Measurements from ENCODE around the gene FAM3C.
"Not testable (repeated sequence)": the region's sequence is repeated elsewhere in the genome, so short reads cannot be mapped to it uniquely, and the experiment has no call there.

Gene FAM3C

DNA sequence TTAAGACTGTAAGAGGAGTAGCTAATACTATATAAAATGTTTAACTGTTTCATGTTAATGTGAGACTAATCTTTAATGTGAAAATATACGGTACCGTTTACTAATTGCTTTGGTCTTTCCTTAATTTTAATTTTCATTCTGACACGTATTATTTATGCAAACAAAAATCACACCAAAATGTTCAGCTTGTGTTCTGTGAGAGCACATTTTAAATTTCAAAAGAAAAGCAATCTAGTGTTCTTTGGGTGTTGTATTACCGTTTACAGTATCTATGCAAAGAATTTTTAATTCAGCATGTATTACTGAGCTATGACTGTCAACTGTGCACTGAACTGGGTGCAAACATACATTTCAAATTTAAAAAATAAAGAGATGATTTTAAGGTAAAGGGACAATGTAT lies 65.1 kb downstream of the FAM3C start:
- DNase-seq (ENCODE audit: low read depth in 2 of 2) = no peak

GRCh38 chr7:121330053-121330833 lies 65.9 kb downstream of the FAM3C start:
- no peak for DNase-seq (ENCODE audit: low read depth in 2 of 2)

DNA sequence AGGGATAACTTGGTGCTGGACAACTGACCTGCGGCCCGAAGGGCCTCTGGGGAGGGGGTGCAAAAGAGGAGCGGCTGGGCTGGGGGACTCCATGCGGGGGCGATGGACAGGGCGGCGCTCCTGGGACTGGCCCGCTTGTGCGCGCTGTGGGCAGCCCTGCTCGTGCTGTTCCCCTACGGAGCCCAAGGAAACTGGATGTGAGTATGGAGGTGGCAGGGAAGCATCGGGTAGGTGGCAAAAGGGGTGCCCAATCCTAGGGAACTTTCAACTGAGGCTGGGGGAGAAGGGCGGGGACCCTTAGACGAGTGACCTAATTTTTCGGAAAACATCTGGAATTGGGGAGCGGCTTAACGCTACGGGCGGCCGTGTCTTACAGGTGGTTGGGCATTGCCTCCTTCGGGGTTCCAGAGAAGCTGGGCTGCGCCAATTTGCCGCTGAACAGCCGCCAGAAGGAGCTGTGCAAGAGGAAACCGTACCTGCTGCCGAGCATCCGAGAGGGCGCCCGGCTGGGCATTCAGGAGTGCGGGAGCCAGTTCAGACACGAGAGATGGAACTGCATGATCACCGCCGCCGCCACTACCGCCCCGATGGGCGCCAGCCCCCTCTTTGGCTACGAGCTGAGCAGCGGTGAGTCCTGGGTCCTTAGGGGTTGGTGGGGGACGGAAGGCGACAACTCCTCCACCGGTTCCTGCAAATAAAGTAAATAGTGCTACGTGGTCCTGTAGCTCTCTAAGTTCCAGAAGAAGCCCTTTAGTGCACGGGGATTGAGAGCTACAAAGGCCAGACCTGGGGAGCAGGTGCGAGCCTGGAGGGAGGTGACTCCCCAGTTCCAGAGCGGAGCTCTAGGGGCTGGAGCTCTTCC lies 66.7 kb downstream of the FAM3C start:
- DNase-seq (ENCODE audit: low read depth in 2 of 2) = peak; percentile 7 to 16

GRCh38 chr7:121328508-121329190 lies 67.5 kb downstream of the FAM3C start, which contains the start of gene WNT16:
WNT16 (plus strand) TSS chr7:121329000; CDS start chr7:121329293, 293 bp downstream.
- no peak for DNase-seq (ENCODE audit: low read depth in 2 of 2)

GRCh38 chr7:121327671-121328070 lies 68.4 kb downstream of the FAM3C start:
- DNase-seq (ENCODE audit: low read depth in 2 of 2) = no peak

DNA sequence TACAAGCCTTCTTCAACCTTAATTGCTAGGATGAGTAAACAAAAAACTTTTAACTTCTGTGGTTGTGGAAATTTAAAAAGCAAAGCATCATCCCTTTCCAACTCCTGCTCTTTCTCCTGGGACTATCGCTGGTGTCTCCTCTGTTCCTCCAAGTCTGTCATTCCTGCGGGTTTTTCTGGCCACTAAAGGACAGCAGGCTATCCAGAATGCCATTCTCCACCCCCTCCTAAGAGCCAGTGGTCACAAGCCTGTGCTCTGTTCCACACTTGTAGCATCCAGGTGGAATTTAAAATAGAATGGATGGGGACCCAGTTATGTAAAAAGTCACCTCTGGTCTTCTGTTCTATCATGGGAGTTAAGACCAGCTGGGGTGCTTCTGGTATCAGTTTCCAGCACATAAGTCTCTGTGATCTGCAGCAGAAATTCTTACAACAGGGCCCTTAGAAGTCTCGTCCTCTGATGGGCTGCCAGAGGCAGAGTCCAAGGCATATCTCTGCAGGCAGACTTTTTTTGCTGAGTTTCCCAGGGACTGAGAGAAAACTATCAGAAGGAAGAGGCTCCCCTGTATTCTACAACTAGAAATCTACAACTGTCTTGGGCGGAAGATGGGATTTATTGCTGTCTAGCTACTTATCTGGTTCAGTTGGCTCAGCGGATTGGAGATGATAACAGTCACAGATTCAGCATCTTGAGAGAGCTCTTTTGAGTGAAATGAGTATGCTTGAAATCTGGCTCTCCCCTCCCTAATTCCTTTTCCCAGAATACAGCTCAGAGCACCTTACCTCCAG lies 72.4 kb downstream of the FAM3C start:
- DNase-seq (ENCODE audit: low read depth in 2 of 2) = no peak

DNA sequence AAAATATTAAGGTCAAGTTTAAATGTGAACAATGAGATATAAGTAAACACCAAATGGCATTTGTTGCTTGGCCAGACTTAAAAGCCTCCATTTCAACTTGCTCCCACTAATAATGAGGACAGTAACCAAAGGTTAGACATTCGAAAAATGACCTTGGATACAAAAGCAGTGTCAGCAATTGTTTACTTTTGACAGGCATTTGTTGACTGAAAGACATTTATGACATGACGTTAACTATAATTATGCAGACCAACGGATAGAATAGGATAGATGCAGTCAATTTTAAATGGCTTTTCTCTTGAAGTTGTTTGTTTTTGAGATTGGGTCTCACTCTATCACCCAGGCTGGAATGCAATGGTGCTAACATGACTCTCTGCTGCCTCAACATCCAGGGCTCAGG lies 73.6 kb downstream of the FAM3C start:
- DNase-seq (ENCODE audit: low read depth in 2 of 2) = no peak

DNA sequence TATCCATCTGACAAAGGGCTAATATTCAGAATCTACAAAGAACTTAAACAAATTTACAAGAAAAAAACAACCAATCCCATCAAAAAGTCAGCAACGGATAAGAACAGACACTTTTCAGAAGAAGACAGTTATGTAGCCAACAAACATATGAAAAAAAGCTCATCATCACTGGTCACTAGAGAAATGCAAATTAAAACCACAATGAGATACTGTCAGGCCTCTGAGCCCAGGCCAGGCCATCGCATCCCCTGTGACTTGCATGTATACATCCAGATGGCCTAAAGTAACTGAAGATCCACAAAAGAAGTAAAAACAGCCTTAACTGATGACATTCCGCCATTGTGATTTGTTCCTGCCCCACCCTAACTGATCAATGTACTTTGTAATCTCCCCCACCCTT lies 80.9 kb downstream of the FAM3C start:
- DNase-seq (ENCODE audit: low read depth in 2 of 2) = not testable (repeated sequence)

DNA sequence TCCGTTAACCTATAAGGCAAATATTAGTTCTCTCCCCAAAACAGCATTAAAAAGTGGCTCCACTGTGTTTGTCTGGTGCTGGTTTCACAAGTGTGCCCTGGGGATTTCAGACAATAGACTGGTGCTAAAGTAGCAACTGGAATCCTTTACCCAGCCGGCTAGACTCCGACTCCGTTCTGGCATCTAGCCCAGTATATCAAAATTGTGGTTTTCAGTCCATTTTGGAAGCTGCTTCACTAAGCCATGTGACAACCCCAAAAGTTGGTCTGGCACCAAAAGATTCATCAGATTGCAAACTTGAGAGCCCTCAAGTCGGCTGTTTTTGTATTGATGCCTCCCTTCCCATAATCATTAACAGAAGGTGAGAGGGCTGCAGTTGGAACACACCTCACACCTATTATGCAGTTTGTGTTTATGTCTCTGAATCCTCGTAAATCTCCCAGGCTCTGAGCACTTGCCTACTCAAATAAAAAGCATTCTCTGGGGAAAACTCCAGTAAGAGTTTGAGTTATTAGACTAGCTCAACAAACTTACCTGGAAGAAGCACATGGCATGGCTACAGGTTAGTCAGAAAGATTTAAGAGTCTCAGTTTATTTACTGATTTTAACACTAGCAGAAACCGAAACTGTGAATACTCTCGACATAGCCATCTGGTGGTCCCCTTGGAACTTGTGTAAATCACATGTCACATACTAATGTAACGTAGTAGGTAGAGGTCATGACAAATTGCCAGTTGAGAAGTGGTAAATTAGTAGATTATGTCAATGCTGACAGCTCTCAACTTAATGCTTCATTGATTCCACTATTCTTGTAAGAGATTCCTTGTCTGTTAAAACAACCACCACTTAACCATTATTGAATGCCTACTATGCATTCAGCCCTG lies 82.1 kb downstream of the FAM3C start:
- DNase-seq (ENCODE audit: low read depth in 2 of 2) = no peak

DNA sequence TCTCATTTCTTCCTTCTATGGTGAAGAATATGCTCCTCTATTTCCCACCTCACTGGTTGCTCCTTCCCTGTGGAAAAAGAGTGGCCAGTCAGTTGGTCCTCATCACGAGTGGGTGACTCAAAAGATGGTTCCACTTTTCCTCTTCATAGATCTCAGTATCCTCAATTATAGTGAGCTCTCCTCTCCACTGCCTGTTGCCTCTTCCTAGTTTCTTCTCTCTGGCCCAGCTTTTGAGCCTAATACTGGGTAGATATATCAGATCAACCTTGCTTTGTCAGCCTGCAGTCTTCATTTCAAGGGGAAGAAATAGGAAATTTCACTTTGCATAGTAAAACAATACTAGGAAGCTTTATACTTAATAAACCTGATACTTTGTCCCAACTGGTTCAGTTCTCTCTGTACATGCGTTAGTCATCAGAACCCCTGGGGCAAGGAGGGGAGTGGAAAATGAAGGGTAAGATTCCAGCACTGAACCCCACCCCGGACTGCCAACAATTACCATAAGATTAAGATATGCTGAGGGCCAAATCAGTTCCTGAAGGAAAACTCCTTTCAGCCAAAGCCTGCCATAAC lies 82.8 kb downstream of the FAM3C start:
- no peak for DNase-seq (ENCODE audit: low read depth in 2 of 2)

DNA sequence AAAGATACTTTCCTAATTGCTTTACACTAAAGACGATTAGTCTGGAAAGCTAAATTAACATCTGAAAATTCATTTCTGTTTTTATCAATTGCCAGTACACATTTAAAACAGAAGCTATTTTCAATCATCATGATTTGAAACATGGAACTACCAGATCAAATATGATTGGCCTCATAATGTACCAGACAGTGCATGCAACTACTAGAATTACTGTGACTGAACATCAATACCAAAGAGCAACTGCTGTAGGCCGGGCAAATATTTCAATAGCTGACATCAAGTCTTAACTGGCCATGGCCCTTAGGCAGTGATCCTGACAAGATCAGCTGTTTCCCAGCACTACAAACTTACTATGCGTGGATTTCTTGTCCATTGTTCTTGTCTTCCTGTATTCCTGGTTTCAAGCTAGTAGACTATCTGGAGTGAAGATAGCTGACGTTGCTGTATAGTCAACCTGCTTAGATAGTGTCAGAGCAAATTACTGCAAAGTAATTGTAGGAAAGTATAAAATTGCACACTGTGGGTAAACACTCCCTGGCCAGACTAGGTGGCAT lies 89.0 kb downstream of the FAM3C start:
- no peak for DNase-seq (ENCODE audit: low read depth in 2 of 2)

- DNase-seq (ENCODE audit: low read depth in 2 of 2) = no peak
Measured at GRCh38 chr7:121306565-121306964, 89.5 kb downstream of the FAM3C start.

GRCh38 chr7:121305109-121305508 lies 91.0 kb downstream of the FAM3C start:
- DNase-seq (ENCODE audit: low read depth in 2 of 2) = no peak

DNA sequence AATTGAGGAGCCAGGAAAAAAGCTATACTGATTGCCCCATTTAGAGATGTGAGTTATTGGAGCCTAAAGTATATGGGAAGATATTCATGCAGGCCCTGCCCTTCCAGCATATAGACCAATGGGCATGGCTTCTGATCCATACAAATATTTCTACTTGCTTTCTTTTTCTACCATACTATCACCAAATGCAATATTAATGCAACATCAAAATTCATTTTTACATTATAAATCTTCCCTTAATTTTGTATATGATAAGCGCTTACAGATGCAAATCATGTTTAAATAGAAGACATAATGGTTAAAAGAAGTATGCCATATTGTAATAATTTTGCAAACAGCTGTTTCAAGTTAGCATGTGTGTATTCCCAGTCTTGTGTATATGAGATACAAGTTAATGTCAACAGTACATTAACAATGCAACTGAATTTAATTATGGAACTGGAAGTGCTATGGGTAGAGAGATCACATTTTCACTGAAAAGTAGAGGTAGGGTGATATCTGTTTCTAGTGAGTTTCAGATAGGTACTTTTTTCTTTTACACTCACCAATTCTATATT lies 91.9 kb downstream of the FAM3C start:
- no peak for DNase-seq (ENCODE audit: low read depth in 2 of 2)

- no peak for DNase-seq (ENCODE audit: low read depth in 2 of 2)
Measured at GRCh38 chr7:121303422-121304101, 92.5 kb downstream of the FAM3C start.

DNA sequence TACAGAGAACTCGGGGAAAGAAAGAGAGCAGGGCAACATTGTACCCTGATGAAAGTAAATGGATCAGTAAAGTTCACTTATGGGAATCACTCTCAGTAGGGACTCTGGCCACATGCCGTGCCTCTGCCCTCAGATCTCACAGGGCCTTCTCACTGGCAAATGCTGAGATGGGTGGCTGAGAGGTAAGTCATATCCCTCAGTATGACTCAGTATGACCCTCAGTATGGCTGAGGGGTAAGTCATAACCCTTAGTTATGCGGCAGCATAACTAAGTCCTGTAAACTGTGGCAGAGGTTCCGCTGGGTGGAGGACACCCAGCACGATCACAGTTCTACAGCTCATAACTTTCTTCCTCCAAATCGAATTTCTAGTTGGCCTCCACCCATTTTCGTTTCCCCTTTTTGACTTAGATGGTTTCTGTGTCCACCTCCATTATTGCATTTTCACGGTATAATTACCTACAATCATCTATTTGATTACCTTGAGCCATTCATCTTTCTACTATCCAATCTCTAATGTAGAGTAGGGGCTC lies 93.8 kb downstream of the FAM3C start:
- no peak for DNase-seq (ENCODE audit: low read depth in 2 of 2)

DNA sequence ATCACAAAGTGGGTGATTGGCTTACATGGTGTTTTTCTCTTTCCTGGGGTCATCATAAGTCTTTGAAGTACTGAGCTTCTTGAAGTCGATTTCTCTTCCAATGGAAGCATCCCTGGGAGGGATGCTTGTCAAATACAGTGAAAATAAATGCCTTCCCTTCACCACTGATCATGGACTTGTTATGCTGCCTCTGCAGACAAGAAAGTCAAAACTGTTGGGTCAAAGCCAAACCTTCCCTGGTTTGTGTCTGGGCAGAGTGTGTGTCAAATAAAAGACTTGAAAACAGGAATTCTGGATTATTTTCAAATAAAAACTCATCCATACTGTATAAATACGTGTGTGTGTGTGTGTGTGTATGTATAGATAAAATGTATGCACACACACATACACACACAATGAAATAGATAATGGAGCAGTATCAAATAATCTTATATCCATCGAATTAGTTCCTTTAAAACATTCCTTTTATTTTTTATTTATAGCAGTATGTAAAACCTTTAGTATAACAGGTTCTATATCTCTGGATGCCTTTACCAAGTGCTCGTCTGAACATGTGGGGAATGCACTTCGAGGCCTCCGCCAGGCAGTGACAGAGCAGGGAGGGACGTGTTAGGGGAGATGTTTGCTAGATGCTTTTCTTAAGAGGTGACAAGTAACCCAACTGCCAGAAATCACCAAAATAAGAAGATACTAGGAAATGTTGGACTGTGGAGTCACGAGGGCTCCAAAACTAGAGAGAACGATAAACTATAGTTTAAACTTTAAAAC lies 94.5 kb downstream of the FAM3C start:
- DNase-seq (ENCODE audit: low read depth in 2 of 2) = no peak
